Anterior cingulate cortex (tissue), 58 donors: ENCODE results near the gene HNRNPA2B1.
"Not testable (repeated sequence)": the region's sequence is repeated elsewhere in the genome, so short reads cannot be mapped to it uniquely, and the experiment has no call there.

Experiments used
- DNase-seq, 58 donors: peaks; one replicate each; lab custom pipeline; 2025; lab: John Stamatoyannopoulos, UW

Gene HNRNPA2B1

GRCh38 chr7:26198781-26199169 is 1.8 kb downstream of the HNRNPA2B1 start:
- DNase-seq: no peak

GRCh38 chr7:26198133-26198780 is 2.3 kb downstream of the HNRNPA2B1 start:
- DNase-seq: no peak

GRCh38 chr7:26197153-26198115 is 3.1 kb downstream of the HNRNPA2B1 start:
- no peak for DNase-seq

- no peak for DNase-seq
These were observed 4.5 kb downstream of the HNRNPA2B1 start for GRCh38 chr7:26195867-26196657.

DNA sequence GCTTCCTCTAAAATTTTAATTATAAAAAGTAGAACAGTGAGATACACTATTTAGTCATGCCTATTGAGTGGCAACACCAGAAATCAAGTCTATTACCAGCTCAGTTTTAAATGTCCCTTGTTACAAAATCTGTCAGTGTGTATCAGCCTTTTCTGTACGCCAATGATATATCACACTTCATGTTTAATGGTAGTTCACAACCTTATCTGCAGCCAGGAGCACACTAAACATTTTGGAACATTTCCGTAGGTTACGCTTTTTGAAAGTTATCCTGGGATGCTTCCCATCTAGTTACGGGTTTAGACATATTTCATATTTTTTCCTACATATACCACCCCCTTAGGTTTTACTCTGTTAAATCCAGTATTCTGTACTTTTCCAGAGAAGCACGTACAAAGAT is 5.4 kb downstream of the HNRNPA2B1 start:
- no peak for DNase-seq

GRCh38 chr7:26194764-26195163 is 5.8 kb downstream of the HNRNPA2B1 start:
- not testable (repeated sequence) for DNase-seq

- DNase-seq: no peak
These were observed 6.9 kb downstream of the HNRNPA2B1 start for GRCh38 chr7:26193432-26194207.

GRCh38 chr7:26192485-26193087 is 8.0 kb downstream of the HNRNPA2B1 start:
- DNase-seq: no peak

DNA sequence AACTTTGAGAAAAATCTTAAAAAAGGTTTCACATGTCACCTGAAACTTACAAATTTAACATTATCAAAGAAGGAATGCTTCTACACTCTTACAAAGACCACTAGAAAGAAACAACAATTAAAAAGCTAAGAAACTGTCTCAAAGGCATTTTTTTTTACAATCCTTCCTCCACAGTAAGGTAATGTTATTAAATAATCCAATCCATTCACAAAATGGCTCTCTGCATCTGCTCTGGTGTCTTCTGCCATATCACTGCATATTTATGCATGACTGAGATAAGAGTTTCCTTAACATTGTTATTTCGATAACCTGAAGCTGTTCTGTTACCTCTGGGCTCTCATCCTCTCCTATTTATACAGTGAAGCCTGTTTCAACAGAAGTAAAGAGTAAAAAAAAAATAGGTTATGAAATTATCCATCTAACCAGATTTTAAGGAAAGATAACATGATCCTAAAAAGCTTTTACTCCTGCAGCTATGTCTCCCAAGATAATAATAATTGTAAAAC is 8.5 kb downstream of the HNRNPA2B1 start:
- DNase-seq: no peak

DNA sequence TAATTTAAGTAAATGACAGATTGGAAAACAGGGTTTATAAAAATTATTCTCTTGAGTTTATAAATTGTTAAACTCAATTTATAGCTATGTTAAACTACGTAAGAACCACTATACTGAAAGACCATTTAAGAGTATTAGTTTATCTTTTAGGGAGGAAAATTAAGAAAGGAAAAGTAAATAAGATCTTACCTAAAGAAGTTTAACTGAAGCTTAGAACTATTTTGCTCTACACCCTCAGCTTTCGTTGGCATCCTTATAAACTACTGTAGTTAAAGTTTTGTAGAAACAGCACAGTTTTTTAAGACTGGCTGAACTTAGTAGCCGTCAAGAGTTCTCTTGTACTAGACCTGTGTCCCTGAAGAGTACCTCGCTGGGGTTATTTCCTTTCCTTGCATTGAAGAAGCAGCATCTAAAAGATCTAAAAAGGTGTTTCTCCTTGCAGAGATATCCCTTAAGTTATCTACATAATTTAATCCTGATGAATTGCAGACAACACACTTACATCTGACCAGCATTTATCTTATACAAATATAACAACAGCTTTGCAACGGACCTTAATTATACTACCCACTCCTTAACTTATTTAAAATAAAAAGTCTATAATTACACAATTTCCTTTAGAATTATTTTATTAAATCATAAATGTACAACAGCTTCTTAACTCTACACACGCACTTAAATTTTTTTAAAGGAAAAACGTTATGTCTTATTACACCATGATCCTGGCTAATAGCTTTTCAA is 9.1 kb downstream of the HNRNPA2B1 start:
- no peak for DNase-seq

DNA sequence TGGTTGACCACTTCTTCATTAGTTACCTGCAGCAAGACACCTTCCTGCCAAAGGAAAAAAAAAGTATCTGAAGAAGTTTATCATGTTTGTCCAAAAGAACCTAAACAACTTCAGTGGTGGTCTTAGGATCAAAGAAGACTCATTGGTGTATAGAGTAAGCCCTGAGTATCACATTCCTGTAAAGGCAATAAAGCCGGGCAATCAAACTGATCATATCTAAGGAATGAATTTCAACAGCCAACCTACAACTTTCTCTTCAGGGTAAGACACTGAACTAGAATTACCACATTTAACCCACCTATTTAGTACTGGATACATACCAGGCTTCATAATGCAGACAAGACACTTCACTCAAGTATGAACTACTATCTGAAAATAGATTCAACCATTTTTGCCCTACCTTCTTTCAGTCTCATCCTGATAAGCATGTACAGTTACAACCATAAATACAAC is 10.1 kb downstream of the HNRNPA2B1 start:
- DNase-seq: no peak

DNA sequence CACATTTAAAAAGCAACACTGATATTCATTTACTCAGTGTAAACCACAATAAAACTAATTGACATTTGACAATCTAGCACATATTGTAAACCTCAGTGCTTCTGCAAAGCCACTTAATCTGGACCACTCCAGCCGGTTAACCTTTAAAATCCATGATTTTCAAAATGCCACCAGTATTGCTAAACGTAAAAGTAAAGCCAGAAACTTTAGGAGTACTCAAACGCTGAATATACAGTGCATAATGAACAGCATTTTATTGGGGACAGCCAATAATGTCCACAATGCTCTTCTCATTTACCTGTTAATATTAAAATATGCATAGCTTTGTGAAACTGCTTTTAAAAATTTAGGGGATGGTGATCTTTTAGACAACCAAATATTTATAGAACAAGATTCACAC is 10.8 kb downstream of the HNRNPA2B1 start:
- no peak for DNase-seq

- no peak for DNase-seq
These were observed 11.5 kb downstream of the HNRNPA2B1 start for GRCh38 chr7:26188957-26189541.

GRCh38 chr7:26188206-26188956 is 12.2 kb downstream of the HNRNPA2B1 start:
- no peak for DNase-seq

DNA sequence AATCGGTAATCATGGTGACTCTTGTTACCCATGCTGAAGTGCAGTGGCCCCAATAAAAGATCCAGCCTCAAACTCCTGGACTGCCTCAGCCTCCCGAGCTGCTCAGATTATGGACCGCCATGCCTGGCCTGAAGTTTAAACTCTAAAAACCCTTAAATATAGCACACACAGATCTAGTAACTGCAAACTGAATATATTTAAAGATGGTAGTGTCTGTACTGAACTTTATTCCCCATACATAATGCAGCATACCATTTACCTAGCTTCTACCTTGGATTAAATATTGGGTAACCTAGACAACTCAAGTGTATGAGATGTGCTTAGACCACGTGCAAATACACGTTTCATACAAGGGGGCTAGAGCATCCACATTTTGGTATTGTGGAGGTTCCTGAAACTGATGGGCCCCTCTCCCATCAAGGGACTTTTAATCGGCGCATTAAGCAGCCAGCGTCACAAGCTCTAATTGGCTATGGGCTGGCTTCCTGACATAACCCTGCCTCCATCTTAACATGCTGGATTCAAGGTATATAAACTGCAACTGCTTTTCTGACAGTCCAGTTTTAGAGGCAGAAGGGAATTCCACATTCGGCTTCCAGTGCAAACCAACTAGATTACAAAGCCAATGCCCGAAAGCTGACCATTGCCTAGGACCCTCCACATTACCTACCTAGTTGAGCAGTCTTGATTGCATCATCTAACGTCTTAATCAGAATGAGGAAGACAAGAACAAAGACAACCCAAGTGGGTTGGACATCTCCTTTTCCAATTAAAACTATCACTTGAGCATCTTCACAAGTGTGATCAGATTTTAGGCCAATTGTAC is 13.0 kb downstream of the HNRNPA2B1 start:
- DNase-seq: no peak
